ENCODE data around the gene ANKRD49.

Gene ANKRD49

DNA sequence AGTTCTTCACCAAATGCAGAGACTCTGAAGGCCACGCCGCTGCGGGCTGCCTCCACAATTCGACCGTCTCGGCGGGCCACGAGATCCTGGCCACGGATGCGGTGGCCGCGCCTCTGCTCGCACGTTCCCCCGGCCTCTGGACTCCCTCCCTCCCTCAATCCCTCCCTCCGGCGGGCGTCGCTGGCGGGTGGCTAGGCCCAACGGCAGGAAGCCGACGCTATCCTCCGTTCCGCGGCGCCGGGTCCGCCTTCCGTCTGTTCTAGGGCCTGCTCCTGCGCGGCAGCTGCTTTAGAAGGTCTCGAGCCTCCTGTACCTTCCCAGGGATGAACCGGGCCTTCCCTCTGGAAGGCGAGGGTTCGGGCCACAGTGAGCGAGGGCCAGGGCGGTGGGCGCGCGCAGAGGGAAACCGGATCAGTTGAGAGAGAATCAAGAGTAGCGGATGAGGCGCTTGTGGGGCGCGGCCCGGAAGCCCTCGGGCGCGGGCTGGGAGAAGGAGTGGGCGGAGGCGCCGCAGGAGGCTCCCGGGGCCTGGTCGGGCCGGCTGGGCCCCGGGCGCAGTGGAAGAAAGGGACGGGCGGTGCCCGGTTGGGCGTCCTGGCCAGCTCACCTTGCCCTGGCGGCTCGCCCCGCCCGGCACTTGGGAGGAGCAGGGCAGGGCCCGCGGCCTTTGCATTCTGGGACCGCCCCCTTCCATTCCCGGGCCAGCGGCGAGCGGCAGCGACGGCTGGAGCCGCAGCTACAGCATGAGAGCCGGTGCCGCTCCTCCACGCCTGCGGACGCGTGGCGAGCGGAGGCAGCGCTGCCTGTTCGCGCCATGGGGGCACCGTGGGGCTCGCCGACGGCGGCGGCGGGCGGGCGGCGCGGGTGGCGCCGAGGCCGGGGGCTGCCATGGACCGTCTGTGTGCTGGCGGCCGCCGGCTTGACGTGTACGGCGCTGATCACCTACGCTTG, 50.2 kb downstream of the ANKRD49 start, which contains the start of gene FUT4:
TSS of gene FUT4 (plus strand) at position 227 of the 951 bp plus-strand sequence. CDS start at position 440, 213 bp downstream.
- peak within 1 kb of the TSS; percentile 93 for H3K4me3 Mint-ChIP-seq
- peak within 1 kb of the TSS; percentile 98 for H3K27ac Mint-ChIP-seq
- intact Hi-C loops (cut with micrococcal nuclease) = loop anchor here (5.0 kb wide), 1 partner anchor 1017 kb away; no protein-coding TSS in a partner anchor
- H3K4me1 Mint-ChIP-seq (ENCODE audit: low read depth) = peaks cover 45% of the 10 kb centered on the region
- no peaks in the 10 kb centered on the region for H3K27me3 Mint-ChIP-seq
- H3K9me3 Mint-ChIP-seq = no peaks in the 10 kb centered on the region
- peaks cover 23% of the 10 kb centered on the region for H3K36me3 Mint-ChIP-seq (ENCODE audit: low read depth)

DNA sequence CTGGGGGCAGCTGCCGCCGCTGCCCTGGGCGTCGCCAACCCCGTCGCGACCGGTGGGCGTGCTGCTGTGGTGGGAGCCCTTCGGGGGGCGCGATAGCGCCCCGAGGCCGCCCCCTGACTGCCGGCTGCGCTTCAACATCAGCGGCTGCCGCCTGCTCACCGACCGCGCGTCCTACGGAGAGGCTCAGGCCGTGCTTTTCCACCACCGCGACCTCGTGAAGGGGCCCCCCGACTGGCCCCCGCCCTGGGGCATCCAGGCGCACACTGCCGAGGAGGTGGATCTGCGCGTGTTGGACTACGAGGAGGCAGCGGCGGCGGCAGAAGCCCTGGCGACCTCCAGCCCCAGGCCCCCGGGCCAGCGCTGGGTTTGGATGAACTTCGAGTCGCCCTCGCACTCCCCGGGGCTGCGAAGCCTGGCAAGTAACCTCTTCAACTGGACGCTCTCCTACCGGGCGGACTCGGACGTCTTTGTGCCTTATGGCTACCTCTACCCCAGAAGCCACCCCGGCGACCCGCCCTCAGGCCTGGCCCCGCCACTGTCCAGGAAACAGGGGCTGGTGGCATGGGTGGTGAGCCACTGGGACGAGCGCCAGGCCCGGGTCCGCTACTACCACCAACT, 51.0 kb downstream of the ANKRD49 start:
- no peaks in the 10 kb centered on the region for H3K27me3 Mint-ChIP-seq

DNA sequence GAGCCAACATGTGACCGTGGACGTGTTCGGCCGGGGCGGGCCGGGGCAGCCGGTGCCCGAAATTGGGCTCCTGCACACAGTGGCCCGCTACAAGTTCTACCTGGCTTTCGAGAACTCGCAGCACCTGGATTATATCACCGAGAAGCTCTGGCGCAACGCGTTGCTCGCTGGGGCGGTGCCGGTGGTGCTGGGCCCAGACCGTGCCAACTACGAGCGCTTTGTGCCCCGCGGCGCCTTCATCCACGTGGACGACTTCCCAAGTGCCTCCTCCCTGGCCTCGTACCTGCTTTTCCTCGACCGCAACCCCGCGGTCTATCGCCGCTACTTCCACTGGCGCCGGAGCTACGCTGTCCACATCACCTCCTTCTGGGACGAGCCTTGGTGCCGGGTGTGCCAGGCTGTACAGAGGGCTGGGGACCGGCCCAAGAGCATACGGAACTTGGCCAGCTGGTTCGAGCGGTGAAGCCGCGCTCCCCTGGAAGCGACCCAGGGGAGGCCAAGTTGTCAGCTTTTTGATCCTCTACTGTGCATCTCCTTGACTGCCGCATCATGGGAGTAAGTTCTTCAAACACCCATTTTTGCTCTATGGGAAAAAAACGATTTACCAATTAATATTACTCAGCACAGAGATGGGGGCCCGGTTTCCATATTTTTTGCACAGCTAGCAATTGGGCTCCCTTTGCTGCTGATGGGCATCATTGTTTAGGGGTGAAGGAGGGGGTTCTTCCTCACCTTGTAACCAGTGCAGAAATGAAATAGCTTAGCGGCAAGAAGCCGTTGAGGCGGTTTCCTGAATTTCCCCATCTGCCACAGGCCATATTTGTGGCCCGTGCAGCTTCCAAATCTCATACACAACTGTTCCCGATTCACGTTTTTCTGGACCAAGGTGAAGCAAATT, 51.7 kb downstream of the ANKRD49 start:
- intact Hi-C loops (cut with micrococcal nuclease) = loop anchor here (5.0 kb wide), 1 partner anchor 37 kb away; no protein-coding TSS in a partner anchor
- peaks cover 23% of the 10 kb centered on the region for H3K36me3 Mint-ChIP-seq (ENCODE audit: low read depth)

More for the DNA sequence above, 51.0 kb downstream of the ANKRD49 start:
- peak overlapping the region; percentile 98 for H3K27ac Mint-ChIP-seq
- intact Hi-C loops (cut with micrococcal nuclease) = loop anchor here (5.0 kb wide), 2 partner anchors 38 to 1017 kb away; no protein-coding TSS in a partner anchor
- H3K4me3 Mint-ChIP-seq = peak overlapping the region; percentile 93
- no peaks in the 10 kb centered on the region for H3K9me3 Mint-ChIP-seq
- peaks cover 50% of the 10 kb centered on the region for H3K4me1 Mint-ChIP-seq (ENCODE audit: low read depth)
- peaks cover 23% of the 10 kb centered on the region for H3K36me3 Mint-ChIP-seq (ENCODE audit: low read depth)

DNA sequence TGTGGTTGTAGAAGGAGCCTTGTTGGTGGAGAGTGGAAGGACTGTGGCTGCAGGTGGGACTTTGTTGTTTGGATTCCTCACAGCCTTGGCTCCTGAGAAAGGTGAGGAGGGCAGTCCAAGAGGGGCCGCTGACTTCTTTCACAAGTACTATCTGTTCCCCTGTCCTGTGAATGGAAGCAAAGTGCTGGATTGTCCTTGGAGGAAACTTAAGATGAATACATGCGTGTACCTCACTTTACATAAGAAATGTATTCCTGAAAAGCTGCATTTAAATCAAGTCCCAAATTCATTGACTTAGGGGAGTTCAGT, 52.3 kb downstream of the ANKRD49 start:
- Mint-ChIP-seq H3K27ac (peak overlapping the region; percentile 98), H3K4me1 (ENCODE audit: low read depth) (peaks cover 64% of the 10 kb centered on the region), H3K9me3 (no peaks in the 10 kb centered on the region), H3K36me3 (ENCODE audit: low read depth) (peaks cover 23% of the 10 kb centered on the region), H3K27me3 (no peaks in the 10 kb centered on the region), H3K4me3 (peak overlapping the region; percentile 93)
- intact Hi-C loops (cut with micrococcal nuclease) = loop anchor here (5.0 kb wide), 1 partner anchor 36 kb away; no protein-coding TSS in a partner anchor

More for the DNA sequence above, 51.7 kb downstream of the ANKRD49 start:
- Mint-ChIP-seq H3K4me1 (ENCODE audit: low read depth) (peaks cover 58% of the 10 kb centered on the region), H3K27me3 (no peaks in the 10 kb centered on the region), H3K9me3 (no peaks in the 10 kb centered on the region), H3K27ac (peak overlapping the region; percentile 98), H3K4me3 (peak overlapping the region; percentile 93)

DNA sequence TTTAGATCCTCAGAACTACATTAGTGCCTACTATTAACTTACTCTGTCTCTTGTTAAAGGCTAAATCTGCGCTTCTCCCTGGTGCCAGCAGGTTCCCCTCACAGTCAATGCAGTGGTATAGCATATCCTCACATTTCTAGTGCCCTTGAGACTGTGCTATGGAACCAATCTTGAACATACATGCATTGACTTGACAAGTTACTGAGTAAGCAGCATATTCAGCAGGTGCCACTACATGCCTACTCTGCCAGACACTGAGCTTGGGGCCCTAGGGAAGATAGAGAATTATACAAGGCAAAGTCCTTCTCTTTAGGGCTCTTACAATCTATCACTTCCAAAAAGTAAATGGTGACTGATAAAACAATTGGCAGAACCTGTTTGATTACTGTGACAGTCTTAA, 53.1 kb downstream of the ANKRD49 start:
- Mint-ChIP-seq H3K27me3 (no peaks in the 10 kb centered on the region), H3K4me3 (peak overlapping the region; percentile 93), H3K27ac (peak overlapping the region; percentile 98), H3K9me3 (no peaks in the 10 kb centered on the region), H3K4me1 (ENCODE audit: low read depth) (peaks cover 64% of the 10 kb centered on the region), H3K36me3 (ENCODE audit: low read depth) (peaks cover 23% of the 10 kb centered on the region)
- intact Hi-C loops (cut with micrococcal nuclease) = loop anchor here (5.0 kb wide), 1 partner anchor 35 kb away; no protein-coding TSS in a partner anchor

DNA sequence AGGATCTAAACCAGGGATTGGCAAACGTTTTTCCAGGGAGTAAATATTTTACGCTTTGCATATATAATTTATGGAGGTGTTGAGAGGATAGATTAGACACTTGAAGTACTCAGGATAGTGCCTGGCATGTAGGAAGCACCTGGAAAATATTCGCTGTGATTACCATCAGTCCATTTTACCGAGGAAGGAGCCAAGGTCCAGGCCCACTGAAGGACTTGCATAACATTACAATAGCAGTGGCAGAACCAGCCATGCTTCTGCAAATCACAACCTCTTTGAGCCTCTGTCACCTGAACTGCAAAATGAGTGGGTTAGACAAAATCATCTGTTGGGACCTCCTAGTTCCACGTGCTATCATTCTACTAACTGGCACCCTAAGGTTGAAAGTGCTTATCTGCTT, 55.4 kb downstream of the ANKRD49 start:
- no peak overlapping the region for H3K4me3 Mint-ChIP-seq
- no peak overlapping the region for H3K27ac Mint-ChIP-seq
- H3K4me1 Mint-ChIP-seq (ENCODE audit: low read depth) = peaks cover 53% of the 10 kb centered on the region
- H3K36me3 Mint-ChIP-seq (ENCODE audit: low read depth) = peaks cover 17% of the 10 kb centered on the region
- intact Hi-C loops (cut with micrococcal nuclease) = loop anchor here (5.0 kb wide), 1 partner anchor 33 kb away; no protein-coding TSS in a partner anchor
- H3K27me3 Mint-ChIP-seq = no peaks in the 10 kb centered on the region
- no peaks in the 10 kb centered on the region for H3K9me3 Mint-ChIP-seq

All from dendritic cell treated with granulocyte-macrophage colony-stimulating factor and Interleukin-4, amounts not matched to agents 40 ng/mL and 50 ng/mL, for 4 days (primary cell).